HG03066 (cell line): ENCODE results near the gene PRPSAP2.
A peak's percentile ranks its signal among the peaks of the same experiment; 100 is the strongest.
"Not testable (repeated sequence)": the region's sequence is repeated elsewhere in the genome, so short reads cannot be mapped to it uniquely, and the experiment has no call there.

Experiments used
- ATAC-seq: cut with Tn5 transposase; IDR thresholded peaks from one replicate; pipeline ENCODE4 v1.9.1; 2021; ENCODE audit warnings: low read depth; ENCODE audit not compliant: unreplicated experiment

The PRPSAP2 gene, protein sequence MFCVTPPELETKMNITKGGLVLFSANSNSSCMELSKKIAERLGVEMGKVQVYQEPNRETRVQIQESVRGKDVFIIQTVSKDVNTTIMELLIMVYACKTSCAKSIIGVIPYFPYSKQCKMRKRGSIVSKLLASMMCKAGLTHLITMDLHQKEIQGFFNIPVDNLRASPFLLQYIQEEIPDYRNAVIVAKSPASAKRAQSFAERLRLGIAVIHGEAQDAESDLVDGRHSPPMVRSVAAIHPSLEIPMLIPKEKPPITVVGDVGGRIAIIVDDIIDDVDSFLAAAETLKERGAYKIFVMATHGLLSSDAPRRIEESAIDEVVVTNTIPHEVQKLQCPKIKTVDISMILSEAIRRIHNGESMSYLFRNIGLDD

DNA sequence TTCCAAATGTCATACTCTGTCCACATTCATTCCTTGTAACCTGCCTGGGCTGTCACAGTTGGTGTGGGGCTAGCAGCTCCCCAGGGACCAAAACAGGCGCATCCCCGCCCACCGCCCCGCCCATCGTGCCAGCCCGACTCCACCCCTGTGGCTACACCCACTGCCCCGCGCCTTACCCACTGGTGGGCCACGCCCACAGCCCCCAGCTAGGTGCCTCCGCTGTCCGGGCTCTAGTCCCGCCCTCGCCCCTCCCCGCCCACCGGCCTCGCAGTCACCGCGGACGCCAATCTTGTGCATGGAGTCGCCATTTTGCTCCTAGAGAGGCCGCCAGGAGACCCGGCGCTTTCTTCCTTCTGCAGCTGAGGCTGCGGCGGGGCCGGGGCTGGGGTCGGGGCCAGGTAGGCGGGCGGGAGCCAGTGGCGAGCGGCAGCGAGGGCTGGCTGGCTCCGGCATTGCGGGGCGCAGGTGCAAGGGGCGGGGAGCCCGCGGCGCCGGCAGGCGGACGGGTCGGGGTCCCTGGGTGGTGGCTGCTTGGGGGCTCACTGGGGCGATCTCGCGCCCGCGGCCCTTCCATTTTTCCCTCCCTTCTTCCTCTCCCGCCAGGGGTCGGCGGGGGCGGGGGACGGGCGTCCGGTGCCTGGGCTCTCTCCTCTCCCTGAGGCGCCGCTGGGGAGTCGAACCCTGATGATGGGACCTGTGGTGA is at the start of gene PRPSAP2:
Gene PRPSAP2 (plus strand): TSS at position 268 of the 703 bp plus-strand sequence. CDS start 7,703 bp downstream, outside the sequence.
- ATAC-seq, result peak; percentile 44

DNA sequence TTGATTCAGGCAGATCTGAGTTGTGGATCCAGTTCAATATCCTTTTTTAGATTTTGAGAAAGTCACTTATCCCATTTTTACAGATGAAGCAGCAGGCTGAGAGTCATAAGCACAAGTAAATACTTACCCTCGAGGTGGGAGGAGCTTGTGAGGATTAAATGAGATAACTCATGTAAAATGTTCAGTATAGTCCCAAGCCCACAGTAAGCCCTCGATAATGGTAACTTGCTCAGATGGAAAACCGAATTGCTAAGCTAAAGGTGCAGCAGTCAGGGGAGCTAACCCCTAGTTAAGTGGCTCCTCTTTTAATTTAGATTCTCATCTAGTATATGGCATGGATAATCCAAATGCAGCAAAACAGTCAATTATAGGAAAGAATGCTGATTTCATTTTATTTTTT is 42.0 kb upstream of the PRPSAP2 start:
- ATAC-seq, result not testable (repeated sequence)

DNA sequence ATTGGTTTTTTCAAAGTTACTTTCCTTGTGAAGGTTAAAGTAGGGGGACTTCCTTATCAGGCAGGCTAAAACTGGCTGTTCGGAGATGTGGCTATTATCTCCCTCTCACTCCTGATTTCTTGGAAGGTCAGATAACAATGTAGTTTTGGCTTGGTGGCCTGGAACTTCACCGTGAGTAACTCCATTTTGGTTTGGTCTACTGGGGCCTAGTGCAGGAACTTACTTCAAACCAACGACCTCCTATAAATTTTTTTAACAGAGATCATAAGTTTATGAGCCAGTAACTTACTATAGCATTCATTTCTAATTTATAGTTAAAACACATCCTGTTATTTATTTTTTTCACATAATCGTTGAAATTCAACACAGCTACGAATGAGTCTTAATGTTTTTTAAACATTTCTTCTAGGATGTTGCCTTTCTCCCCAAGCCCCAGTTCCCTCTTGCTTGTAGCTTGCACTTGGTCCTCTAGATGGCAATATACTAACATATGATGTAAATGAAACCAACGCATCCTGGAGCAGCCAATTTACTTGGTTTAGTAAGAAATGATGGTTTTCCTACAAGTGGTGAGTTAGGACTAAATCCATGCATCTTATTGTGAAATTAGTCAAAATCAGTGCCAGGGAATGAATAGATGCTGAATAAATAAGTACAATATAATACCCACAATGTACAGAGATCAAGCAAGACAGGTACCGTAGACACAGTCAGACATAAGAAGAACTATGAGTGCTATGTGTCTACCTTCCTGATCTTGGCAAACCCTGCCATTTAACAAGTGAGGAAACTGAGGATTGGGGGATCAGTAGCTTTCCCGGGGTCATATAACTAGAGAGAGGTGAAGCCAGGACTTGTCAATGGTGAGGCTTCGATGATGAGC is 41.2 kb upstream of the PRPSAP2 start:
- ATAC-seq, result not testable (repeated sequence)

DNA sequence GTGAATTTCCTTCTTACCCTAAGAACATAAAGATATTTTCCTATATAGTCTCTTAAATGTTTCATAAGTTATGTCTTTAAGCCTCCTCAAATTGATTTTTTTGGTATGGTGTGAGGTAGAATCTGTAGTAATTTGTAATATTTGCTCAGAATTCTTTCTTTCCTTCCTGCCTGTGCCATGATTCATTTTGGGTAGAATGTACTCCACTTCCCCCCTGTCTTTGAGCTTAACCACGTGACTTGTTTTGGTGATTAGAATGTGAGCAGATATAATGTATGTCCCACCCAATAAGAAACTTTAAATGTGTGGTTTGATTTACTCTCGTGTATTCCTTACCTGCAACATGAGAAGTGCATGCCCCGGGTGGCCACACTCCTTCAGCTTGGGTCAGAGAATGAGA is 36.5 kb upstream of the PRPSAP2 start:
- ATAC-seq, result not testable (repeated sequence)

DNA sequence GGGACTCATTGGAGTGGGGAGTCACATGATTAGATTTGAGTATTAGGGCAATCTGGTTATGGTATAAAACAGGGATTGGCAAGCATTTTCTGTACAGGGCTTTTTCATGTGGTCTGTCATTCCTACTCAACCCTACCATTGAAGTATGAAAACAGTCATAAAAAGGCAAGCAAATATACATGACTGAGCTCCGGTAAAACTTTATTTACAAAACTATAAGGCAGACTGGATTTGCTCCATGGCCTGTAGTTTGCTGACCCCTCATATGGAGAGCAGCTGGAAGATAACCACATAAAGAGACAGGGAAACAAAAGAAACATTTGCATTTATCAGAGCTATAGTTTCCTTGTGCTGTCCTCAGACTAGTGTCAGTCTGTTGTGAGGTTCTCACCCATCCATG is 30.3 kb upstream of the PRPSAP2 start:
- not testable (repeated sequence) for ATAC-seq

DNA sequence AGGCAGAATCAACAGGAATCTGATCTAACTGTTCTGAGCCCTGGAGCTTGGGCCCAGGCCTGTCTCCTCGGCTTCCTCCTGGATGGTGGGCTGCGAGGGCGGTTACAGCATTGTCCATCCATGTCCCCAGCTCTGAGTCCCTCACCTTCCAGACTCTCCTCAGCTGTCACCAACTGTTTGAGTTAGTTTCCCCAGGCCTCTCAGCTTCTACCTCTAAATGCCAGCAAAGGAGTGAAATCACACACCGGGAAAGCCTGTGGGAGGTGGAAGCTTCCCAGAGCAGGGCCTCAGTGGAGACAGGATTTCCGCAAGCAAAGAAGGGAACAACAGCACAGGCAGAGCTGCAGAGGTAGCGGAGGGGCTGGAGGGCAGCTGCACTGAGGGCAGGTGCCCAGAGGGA is 9.4 kb upstream of the PRPSAP2 start:
- ATAC-seq, result no peak

DNA sequence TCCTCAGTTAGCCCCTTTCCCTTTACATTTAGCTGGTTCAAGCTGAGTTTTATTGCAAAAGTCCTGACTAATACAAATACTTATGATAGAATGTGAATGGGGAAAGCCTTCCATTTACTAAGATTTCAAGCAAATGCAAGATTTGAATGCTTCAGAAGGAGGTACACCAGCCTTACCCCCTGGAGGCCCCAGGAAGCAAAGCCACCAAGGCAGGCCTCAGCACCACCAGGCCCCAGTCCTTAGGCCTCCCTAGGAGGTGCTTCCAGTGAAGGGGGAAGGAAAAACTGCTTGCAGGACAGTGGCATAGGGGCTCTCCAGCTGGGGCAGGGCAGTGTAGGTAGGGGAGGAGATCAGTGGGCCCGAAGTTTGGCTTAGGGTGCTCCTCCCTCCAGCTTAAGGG is 7.3 kb upstream of the PRPSAP2 start:
- no peak for ATAC-seq

DNA sequence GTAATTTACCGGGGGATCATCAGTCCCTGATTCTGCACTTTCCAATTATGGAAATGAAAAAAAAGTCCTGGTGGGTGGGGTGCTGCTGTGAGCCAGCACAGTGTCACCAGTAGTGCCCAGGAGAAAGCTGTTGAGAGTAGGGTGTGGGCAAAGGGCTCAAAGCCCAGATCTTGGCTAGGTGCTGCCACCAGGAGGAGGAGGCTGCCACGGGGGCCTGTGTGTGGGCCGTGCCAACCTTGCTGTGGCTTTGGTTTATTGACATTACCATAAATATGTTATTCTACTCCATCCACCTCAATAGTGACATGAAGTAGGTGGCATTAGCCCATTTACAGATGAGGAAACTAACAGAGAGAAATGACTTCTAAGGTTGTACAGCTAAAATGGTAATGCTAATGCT is 6.7 kb upstream of the PRPSAP2 start:
- no peak for ATAC-seq

DNA sequence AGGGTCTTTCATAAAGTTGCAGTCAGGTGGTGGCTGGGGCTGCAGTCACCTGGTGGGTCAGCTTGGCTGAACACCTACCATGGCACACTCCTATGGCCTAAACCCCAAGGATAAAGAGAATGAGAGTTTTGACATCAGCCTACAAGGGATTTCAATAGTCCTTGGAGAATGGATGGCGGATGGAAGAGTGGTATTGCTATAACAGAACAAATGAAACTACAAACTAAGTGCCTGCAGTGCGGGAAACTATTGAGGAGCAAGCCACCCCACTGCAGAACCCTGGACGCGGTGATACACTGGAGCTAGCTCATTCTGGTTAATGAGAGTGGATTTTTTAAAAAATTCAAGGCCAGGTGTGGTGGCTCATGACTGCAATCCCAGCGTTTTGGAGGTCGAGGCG is 3.0 kb upstream of the PRPSAP2 start:
- ATAC-seq, result no peak

DNA sequence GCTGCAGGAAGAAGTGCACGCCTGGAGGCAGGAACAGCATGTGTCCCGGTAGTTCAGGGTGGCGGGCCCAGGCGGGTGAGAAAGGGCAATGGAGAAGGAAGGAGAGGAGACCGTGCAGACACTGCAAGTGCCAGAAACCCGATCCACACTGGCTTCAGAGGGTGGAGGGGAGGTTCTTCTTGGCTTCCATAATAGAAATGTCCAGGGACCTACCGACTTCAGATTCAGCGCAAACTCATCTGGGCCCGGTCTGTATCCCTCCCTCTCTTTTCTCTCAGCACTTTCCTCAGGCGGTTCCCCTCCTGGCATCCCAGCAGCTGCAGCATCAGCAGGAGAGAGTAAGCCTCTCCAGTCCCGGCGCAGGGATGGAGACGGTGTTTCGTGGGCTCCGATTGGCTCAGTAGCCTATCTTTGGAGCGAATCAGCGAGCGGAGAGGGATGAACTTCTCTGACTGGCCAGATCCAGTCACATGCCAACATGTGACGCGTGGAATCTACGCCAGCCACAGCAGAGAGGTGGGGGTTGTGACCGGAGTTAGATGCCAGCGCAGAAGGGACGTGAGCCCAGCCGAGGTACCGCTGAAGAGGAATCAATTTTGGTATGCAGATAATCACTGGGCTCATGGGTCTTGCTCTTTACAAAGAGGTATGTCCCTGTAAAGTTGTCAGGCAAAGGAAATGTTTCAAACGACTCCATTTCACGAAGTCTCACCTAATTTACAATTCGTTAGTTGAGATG is 1.9 kb upstream of the PRPSAP2 start:
- peak; percentile 66 for ATAC-seq

DNA sequence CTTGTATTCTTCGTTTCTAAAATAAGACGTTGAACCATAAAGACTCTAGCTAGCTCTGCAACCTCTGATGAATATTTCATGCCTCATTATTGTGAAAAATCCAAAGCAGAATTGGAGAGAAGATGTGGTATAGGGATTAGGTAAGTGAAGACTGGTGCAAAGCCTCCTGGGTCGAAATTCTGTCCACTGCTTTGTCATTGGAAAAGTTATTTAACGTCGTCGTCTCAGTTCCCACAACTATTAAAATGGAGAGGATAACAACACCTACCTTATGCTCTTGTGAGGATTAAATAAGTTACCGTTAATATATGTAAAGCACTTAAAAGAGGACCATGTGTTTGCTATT is 1.4 kb upstream of the PRPSAP2 start:
- no peak for ATAC-seq

DNA sequence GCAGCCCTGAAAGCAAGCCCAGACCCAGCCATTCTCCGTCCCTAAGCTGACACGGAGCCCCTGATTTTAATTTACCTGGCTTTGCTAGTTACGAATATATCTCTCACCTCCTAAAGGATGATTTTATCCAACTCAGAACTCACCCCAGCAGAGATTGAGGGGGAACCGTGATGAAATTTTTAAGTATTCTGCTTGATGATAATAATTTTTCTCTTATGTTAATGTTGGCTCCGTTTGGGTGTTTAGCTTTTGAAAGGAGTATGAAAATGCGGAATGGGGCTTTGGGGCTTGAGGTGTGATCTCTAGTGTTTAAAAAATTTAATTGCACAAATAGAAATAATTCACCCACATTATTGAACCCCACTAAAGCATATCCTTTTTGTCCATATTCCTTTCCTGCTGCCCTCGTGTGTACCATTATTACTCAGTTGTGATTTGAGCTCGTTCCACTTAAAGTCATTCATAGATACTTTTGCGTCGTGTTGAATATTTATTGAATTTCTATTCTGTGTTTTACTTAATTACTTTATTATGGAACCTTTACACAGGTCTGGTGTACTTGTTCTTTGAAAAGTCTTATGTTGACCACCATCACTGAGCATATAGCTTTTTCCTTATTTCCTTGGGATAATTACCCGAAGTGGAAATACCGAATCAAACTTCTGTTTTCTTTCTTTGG is 775 bp downstream of the PRPSAP2 start:
- ATAC-seq, result no peak

DNA sequence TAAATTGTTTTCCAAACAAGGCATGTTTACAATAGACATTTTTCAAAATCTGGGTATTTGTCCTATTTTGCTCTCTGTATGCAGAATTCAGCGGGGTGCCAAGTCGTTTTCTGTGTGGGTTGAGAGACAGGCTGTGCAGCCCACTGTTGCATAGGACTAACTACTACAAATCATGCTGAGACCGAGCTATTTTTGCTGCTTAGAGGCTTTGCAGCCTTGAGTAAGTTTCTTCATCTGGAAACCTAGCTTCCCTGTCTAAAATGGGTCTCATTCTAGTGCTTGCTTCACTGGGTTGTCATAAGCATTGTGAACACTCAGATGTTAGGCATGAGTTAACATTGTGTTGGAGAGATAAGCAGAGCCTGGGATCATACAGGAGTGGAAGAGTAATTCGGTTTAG is 1.3 kb downstream of the PRPSAP2 start:
- ATAC-seq, result no peak

DNA sequence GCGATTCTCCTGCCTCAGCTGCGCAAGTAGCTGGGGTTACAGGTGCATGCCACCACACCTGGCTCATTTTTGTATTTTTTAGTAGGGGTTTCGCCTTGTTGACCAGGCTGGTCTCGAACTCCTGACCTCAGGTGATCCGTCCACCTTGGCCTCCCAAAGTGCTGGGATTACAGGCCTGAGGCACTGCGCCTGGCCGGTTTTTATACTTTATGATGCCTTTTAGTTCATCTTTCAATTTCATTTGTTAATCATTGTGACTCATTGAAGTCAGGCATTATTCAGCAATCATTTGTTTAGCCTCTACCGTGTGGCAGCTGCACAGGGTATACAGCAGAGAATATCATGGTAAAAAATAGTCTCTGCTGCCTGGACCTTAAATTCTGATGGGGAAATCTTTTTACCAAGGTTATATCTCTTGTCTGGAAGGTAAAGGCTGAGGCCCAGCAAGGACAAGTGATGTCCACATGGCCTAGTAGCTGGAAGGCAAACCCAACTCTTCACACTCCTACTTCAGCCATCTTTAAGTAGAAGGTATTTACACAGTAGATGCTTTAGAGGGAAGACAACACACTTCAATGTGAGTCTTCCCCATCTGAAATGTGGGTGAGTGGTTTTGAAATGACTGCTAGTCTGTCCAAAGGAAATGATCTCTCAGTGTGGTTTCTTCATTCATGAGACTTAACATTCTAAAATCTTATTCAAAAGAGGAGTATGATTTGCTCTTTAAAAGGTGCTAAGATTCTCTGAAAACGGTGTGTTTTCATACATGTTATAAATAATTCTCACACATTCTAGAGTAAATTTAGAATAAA is 2.4 kb downstream of the PRPSAP2 start:
- ATAC-seq, result no peak

DNA sequence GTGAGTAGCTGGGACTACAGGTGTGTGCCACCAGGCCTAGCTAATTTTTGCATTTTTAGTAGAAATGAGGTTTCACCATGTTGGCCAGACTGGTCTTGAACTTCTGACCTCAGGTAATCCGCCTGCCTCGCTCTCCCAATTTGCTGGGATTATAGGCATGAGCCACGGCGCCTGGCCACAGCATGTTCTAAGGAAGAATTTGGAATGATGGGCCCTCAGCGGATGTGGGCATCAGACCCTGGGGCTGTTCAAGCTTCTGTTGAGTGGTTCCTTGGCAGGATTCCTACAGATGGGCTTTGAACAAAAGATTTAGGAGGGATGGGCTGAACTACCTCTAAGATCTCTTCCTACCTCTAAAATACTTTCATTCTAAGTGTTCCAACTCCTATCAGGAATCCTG is 4.1 kb downstream of the PRPSAP2 start:
- no peak for ATAC-seq

DNA sequence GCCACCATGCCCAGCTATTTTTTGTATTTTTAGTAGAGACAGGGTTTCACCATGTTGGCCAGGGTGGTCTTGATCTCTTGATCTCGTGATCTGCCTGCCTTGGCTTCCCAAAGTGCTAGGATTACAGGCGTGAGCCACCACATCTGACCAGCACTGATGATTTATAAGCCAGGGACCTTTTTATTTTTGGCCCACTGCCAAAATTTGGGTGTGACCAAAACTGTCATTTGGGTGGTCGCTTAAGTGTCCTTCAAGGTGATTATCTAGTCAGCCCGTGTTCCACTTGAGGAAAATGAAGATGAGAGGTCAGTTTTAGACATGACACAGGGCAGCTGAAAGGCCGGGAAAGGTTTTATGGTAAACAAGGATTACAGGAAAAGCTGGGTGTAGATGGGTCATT is 7.1 kb downstream of the PRPSAP2 start:
- not testable (repeated sequence) for ATAC-seq

DNA sequence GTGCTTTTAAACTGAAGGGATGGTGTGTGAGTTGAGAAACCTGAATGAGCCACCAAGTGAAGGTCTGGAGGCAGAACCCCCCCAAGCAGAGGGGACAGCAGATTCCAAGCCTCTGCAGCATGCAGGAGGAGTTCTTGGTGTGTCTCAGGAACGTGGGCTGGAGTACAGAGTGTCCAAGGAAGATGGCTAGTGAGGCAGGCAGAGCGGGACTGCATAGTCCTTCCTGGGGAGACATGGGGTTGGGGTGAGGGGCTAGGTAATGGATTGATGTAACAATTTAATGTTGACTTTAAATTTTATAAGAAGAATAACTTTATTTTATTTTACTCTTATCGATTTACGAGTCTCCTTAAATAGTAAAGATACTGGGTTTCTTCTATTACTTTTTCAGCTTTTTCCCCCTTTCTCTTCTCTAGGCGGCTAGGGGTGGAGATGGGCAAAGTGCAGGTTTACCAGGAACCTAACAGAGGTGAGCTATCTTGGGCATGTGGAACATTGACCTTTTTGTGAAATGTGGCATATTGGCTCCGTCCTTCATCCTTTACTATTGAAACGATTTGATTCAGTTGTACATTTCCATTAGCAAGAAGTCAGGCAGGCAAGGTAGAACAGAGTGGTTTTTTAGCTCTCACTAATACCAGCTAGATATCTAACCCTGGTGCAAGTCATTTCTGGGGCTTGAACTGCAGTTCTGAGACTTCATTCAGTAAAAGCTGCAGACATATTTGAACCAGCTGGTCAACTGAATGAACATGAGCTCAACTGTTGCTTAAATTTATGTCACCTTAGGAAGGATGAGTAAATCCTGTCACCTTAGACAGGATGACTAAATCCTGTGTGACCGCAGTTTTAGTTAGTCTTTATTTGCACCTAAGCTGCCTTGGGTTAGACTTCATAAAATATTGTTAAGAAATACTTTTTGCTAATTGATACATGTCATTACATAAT is 9.2 kb downstream of the PRPSAP2 start:
- no peak for ATAC-seq

DNA sequence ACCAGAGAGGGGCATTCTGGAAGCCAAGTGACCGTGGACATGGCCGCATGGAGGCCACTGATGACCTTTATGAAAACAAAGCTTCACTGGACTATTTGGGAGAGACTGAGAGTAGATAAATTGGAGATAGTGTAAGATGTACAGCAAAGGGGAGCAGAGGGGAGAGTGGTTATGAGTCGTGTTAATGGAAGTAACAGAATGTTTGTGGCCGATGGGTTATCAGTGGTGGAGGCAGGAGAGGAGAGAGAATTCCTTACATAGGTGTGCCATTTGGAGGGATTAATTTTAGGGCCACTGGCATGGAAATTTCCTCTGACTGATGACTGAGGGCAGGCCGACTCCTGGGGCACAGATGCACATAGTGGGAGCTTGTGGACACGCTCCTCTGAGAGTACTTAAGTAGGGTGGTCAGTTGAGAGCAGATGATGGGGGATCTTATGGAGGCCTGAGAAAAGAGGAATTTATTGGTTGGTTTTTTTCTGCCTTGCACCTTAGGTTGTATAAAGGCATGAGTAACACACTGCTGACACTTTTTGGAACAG is 19.2 kb downstream of the PRPSAP2 start:
- no peak for ATAC-seq
